ENCODE data around the gene POLN.

GRCh38 chr4:2051086-2051485, 190.8 kb downstream of the POLN start:
- TF ChIP-seq CTCF (conservative IDR thresholded peaks at IDR 0.05 in 1 of 2, IDR thresholded peaks at IDR 0.05 in 1 of 2; ENCODE audit: extremely low read depth in 1 of 2, insufficient read depth in 1 of 2, low read depth in 1 of 2, low read length in 2 of 2) (no peak), EZH2 (IDR thresholded peaks at IDR 0.05; ENCODE audit: borderline replicate concordance, low read length) (no peak)
